GM12892 (cell line): ENCODE data around the gene OPA3.
A peak's percentile ranks its signal among the peaks of the same experiment; 100 is the strongest.

ENCODE experiments used
- POLR2A ChIP-seq: IDR thresholded peaks from 2 replicates; pipeline ENCODE4 v1.6.1; 2011; ENCODE audit warnings: low read depth, low read length, control low read depth
- POLR2AphosphoS5 ChIP-seq: IDR thresholded peaks from 2 replicates; pipeline ENCODE4 v1.6.1; 2011; ENCODE audit warnings: low read depth, low read length, control low read depth
- TAF1 ChIP-seq: IDR thresholded peaks from 2 replicates; pipeline ENCODE4 v1.6.1; 2011; ENCODE audit warnings: low read depth, mild to moderate bottlenecking, control low read depth, low read length, borderline replicate concordance

GRCh38 chr19:45500918-45501729, 83.5 kb downstream of the OPA3 start:
- TF ChIP-seq POLR2AphosphoS5 (no peak), POLR2A (no peak), TAF1 (peak; percentile 26; the same call in 1 of the 2 replicates)
